Measurements from ENCODE around the gene ADGRE1.
A peak's percentile ranks its signal among the peaks of the same experiment; 100 is the strongest.

ADGRE1 gene

DNA sequence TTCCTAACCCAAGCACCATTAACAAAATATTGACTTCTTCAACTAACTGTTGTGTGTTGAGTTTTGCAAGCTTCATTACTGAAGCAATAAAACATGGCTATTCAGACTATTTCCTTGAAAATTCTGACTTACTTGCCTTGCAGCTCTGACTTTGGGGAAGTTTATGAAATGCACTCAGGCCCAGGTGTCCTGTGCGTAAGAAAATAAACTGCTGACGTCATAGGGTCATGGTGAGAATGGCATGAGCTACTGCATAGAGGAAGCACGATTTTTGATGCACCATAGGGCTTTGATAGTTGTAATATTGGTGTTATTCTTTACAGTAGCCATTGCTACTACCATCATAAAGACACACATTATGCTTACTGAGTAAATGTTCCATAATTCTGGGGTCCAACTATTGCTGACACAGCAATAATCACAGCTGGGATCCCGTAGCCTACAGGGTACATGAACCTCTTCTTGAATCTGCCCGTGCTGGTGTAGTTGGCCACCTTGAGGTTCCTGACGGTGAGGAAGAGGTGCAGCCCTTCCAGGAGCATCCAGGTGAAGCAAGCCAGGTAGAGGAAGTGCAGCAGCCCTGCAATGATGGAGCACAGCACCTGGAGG lies 76.0 kb downstream of the ADGRE1 start:
- no peak for DNase-seq

DNA sequence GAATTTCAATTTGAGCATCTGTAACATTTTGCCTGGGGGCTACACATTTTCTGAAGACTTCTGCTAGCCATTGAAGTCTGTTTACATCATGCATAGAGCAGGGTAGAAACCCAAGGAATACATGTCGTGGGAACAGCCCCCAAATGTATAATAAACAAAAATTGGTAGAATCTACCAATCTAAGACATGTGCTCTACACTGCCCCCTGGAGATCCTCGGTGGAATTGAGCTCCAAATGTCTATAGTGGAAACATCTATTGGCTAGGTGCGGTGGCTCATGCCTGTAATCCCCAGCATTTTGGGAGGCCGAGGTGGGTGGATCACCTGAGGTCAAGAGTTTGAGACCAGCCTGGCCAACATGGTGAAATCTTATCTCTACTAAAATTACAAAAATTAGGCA lies 76.6 kb downstream of the ADGRE1 start:
- DNase-seq, result peak; percentile 45

DNA sequence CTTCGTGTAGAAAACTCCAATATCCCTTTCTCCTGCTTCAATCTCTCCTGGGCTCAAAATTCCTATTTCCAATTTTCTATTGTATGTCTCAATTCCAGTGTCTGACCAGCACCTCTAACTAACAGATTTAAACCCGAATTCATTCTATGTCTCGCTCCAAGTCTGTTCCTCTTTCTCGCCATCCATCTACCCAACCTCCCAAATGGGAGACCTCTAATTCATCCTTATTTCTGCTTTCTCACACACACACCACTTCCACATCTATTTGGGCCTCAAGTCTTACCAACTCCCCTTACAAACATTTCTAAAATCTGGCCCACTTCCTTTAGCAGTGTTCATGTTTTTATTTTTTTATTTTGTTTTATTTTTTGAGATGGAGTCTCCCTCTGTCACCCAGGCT lies 80.6 kb downstream of the ADGRE1 start:
- DNase-seq, result no peak

DNA sequence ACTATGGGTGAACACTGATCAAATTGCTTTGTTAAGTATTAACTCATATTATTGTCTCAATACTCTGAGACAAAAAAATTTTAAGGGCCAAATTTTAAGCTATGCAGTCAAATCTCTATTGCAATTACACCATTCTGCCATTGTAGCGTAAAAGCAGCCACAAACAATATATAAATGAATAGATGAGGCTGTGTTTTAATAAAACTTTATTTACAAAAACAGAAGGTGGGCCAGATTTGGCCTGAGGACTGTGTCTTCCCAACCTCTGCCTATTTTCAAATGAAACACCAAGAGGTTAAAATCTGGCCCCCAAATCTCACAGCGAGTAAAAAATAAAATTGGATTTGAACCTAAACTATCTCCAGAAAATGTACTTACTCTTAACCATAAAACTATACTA lies 82.1 kb downstream of the ADGRE1 start:
- no peak for DNase-seq

DNA sequence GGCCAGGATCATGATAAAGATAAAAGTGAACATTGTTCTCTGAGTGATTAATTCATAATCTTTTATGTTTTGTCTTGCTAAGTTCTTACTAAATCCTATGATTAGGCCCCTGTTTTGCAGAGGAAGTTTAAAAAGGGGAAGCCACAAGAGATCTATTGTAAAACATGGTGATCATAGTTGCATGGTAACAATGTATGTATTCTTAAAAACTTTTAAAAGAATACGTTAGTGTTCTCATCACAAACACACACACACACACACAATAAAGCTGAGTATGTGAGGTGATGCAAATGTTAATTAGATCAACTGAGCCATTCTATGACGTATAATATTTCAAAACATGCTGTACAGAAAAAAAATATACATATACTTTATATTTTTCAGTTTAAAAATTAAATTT lies 82.6 kb downstream of the ADGRE1 start:
- DNase-seq, result no peak

DNA sequence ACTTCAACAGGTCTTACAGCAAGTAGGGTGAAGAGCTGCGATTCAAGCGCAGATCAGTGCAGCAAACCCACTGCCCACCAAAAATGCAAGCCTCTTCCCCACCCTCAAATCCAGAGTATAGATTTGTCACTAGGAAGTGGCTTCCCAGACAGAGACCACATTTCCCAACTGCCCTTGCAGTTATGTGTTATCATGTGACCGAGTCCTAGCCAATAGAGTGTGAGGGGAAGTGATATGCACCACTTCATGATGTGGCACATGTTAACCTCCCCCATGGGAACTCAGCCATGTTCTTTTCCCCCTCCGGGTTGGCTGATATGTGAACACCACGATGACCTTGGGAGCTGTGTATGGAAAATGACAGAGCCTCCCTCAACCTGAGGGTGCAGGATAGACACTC lies 83.1 kb downstream of the ADGRE1 start:
- DNase-seq, result no peak

DNA sequence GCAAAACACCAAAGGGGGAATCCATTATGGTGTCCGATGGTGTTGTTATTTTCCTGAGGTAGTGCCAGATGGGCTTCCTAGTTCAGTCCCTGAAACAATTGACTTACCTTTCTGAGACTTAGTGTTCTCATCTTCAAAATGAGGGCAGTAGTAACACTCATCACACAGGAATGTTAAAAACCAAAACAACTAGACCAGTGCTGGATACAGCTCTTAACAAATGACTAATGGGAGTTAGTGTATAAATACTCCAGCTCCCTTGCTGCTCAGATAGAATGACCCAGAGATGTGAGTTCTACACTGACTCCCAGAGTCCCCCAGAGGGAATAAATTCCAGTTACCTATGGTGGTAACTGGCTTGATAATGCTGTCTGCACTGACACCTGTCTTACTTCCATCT lies 84.0 kb downstream of the ADGRE1 start:
- no peak for DNase-seq

DNA sequence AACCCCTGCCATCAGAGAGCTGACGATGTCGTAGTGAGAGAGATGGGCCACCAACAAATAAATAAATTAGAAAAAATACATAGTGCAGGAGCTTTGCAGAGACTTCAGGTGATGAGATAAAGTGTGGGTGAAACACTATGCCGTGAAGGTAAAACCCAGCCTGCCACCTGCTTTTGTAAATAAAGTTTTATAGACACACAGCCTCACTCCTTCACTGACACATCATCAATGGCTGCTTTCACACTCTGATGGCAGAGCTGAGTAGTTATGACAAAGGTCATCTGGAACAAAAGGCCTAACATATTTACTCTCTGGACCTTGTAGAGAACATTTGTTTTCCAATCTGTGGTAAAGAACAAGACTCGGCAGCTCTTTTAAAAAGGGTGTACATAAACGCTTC lies 88.8 kb downstream of the ADGRE1 start:
- DNase-seq, result no peak

DNA sequence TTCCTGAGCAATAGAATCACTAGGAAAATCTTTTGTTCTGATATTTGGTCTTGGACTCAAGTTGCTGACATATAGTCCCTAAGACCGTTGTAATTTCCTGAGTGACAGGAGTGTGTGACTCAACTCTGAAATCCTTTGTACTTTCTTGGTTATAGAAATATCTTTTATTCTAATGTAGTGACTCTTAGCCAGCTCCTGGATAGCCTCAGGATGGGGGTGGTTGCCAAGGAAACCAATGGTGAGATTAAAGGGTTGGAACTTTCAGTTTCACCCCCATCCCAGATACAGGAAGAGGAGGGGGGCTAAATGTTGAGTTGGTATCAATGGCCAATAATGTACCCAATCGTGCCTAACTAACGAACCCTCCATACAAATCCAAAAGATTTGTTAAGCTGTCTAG lies 92.0 kb downstream of the ADGRE1 start:
- DNase-seq, result no peak

DNA sequence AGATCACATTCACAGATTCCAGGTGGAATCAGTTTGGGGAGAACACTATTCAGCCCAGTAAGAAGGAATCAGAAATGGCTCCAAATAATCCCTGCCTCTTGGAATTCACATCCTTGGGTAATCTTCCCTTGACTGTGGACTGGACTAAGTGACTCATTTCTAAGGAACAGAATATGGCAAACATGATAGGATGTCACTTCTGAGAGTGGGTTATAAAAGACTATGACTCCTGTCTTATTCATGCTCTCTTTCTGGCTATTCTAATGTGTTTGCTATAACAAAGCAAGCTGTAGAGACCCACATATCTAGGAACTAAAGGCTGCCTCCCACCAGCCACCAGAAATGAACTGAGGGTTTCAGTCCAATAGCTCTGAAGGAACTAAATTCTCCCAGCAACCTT lies 96.1 kb downstream of the ADGRE1 start:
- no peak for DNase-seq

DNA sequence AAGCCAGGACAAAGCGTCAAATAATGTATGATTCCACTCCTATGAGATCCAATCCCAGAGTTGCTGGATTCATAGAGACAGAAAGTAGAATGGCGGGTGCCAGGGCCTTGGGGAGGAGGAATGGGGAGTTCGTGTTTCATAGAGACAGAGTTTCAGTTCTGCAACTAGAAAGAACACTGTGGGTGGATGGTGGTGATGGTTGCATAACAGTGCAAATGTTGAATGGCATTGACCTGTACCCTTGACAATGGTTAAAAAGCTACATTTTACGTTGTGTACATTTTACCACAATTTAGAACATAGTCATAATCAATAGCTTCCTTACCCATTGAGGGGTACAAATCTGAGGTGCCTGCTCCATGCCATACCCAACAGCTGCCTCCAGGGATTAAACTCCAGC lies 100.5 kb downstream of the ADGRE1 start:
- DNase-seq, result no peak

DNA sequence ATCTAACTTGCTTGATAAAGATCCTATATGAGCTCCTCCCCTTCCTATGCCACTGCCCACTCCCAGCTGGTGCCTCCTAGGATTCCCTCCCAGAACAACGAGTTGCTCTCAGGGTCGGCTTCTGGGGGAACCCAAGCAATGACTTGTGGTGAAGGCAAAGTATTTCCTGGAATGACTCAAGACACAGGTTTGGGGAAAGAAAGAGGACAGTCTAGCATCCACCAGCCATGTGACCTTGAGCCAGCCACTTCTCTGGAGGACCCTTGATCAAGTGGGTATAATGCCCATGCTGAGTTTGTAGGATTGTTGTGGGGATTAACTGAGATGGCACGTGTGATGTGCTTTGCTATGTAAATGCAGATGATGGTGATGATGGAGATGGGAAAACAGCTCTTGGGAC lies 100.9 kb downstream of the ADGRE1 start:
- no peak for DNase-seq

Data from activated naive CD4-positive, alpha-beta T cell treated with Interleukin-2 at 50 U/mL for 16 hours (primary cell).